GM21529 (cell line): Measurements from ENCODE around the gene SCN4A.
"Not testable (repeated sequence)": the region's sequence is repeated elsewhere in the genome, so short reads cannot be mapped to it uniquely, and the experiment has no call there.

Source experiments
- ATAC-seq: cut with Tn5 transposase; IDR thresholded peaks from one replicate; pipeline ENCODE4 v1.9.1; 2021; ENCODE audit not compliant: unreplicated experiment

SCN4A gene

GRCh38 chr17:63889026-63889848 lies 83.5 kb downstream of the SCN4A start:
- ATAC-seq: not testable (repeated sequence)
